GM15510 (cell line): ENCODE measurements around the gene SYNDIG1.

Experiments
- POLR2A ChIP-seq: IDR thresholded peaks from 3 replicates; pipeline ENCODE4 v1.6.1; 2011; ENCODE audit warnings: borderline replicate concordance; ENCODE audit not compliant: insufficient read length; ENCODE audit errors: extremely low read depth

SYNDIG1 gene

DNA sequence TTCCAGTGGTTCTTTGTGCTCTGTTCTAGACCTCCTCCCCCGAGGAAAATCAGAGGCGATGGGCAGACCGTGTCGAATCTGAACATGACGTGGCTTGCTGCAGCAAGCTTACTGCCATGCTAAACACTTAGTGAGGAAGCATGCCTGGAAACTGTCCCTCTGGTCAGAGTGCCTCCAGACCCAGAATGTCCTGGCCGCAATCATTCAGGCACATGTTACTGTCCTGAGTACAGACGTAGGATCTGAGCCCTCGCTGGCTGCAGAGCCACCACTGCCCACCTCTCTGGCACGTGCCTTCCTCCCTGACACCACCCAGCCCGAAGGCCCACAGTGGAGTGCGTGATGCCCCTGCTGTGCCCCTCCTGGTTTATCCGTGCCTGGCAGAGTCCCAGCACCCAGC lies 163.6 kb downstream of the SYNDIG1 start:
- TF ChIP-seq POLR2A: no peak

DNA sequence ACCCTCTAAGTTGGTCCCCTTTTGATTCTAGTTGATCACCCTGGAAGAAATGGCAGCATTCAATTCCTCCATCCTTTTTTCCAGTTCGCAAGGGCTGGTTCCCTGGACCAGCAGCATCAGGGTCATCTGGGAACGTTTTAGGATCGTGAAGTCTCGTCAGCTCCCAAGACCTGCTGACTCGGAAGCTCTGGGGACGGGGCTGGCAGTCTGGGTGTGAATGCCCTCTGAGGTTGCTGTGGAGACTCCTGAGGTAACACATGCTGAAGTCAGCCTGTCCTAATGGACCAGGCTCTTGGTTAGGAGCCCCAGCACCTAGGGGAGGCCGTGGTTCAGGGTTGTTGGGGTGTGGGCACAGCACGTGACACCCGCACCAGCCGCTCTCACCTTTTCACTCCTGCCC lies 164.1 kb downstream of the SYNDIG1 start:
- no peak for TF ChIP-seq POLR2A

DNA sequence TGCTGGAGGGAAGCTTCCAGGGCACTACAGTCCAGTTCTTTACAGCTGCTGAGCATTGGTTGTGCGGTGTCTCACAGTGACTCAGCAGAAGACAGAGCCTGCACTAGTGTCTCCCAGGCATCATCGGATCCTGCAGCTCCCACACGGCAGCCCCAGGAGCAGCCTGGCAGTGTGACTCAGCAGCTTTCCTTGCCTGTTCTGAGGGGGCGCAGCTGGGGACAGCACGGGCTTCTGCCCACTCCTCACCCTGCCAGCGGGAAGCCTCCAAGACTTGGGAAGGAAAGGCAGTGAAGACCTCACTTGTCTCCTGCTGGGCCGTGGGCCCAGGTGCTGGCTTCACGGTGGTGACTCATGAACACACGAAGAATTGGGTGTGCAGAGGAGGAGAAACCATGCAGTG lies 165.4 kb downstream of the SYNDIG1 start:
- no peak for TF ChIP-seq POLR2A

DNA sequence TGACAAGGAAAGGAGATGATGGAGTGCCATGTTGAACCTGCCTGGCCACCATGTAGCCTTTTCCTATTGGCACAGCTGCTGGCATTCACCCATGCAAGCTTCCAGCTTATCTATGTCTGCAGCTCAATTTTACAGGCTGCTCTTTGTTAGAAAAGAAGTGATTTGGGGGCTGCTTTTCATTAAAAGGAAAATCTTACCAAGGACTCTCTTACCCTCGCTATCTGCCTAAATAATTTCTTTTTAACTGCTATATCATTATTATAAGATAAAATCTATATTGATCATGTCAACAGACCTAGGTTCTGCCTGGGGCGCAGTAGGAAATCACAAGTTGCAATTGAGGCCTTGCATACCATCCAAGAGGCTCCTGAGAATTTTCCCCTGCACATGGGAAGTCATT lies 167.2 kb downstream of the SYNDIG1 start:
- no peak for TF ChIP-seq POLR2A

DNA sequence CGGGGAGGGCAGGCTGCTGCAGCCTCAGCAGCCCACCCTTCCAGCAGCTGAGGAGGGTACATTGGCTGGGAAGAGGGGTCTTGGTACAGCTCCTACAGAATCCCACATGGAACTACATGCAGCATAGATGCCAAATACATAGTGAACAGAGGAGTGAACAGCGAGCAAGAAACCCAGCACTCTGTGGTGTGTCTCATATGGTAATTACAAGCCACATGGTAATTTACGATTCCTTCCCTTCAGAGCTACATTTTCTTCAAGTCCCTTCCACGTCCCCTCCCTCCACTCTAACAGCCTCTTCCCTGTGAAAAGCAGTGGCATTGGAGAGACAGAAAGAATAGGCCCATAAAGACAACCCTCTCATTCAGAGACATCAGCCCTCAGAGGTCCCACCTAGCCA lies 167.7 kb downstream of the SYNDIG1 start:
- TF ChIP-seq POLR2A: no peak

DNA sequence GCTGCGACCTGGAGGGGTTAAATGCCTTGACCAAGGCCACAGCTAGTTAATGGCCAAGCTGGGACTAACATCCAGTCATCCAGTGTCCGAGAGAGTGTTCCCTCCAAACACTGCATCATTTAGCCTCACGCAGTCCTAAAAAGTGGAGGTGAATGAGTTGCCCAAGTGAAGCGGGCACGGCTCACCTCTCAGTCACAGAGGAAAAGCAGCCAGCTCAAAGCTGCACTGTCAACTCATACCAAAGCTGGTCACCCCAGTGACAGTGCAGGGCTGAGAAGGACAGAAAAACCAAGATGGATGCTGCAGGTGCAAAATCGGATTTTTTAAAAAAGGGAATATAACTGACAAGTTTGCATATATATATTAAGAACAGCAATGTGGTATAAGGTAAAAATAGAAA lies 168.5 kb downstream of the SYNDIG1 start:
- TF ChIP-seq POLR2A: no peak

DNA sequence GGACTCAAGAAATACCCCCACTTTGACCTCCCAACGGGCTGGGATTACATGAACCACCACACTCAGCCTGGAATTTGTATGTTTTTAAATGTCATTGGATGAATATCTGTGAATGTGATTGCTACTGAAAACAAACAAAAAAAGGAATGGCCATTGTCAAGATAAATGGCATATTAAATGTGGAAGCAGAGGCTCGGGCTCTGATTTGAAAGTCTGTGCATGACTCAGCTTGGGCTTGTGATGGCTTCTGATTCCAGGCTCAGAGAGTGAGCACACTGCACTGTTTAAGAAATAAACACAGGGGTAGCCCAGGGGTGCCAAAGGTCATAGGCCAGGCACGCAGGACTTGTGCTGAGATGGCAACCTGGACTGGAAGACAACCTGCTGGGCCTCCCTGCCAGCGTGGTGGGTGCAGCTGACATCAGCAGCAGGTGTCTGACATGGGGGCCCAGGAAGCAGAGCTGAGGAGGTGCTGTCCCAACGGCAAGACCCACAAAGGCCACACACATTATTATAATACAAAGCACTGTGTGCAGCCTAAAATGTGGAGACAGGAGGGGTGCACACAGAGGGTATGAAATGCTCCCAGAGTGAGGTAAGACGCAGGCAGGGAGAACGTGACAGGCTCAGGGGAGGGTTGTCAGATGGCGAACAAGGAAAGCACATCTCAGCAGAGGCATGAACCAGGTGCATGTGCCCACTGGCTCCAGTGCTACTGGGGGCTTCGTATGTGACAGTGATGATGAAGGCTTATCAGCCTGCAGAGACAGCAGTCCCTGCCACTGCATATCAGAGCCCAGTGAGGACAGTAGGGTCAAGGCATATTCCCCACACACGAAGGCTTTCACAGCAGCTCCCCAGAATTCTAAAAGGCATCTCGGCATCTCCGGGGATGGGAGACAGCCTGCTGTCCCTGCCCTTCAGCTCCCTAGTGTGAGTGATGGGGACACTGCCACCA lies 169.4 kb downstream of the SYNDIG1 start:
- no peak for TF ChIP-seq POLR2A

DNA sequence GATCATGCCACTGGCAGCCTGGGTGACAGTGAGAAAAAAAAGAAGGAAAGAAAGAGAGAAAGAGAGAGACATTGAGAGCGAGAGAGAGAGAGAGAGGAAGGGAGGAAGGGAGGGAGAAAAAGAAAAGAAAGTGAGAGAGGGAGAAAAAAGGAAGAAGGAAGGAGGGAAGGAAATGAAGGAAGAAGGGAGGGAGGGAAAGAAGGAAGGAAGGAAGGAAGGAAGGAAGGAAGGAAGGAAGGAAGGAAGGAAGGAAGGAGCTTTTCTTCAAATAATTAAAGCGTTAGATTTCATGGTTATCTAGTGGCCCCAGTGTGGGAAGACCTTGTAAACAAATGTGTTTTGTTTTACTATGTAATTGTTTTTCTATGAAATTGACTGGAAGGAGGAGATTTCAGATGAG lies 170.8 kb downstream of the SYNDIG1 start:
- TF ChIP-seq POLR2A: no peak

DNA sequence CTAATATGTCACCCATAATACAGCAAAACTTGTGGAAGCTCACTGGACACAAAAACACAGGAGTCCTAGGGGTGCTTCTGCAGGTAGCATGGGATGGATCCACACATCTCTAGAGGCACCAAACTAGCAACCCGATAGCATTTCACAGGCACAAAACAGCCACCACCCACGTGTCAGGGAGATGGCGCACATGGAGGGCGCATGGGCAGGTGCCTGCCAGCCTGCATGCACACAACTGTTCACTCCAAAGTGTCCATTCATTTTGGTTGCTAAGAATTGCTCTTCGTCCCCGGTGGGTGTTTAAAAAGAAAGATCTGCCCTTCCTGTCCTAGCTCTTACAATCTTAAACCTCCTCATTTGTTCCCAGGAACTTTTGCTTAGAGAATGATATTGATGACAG lies 171.3 kb downstream of the SYNDIG1 start:
- TF ChIP-seq POLR2A: no peak

DNA sequence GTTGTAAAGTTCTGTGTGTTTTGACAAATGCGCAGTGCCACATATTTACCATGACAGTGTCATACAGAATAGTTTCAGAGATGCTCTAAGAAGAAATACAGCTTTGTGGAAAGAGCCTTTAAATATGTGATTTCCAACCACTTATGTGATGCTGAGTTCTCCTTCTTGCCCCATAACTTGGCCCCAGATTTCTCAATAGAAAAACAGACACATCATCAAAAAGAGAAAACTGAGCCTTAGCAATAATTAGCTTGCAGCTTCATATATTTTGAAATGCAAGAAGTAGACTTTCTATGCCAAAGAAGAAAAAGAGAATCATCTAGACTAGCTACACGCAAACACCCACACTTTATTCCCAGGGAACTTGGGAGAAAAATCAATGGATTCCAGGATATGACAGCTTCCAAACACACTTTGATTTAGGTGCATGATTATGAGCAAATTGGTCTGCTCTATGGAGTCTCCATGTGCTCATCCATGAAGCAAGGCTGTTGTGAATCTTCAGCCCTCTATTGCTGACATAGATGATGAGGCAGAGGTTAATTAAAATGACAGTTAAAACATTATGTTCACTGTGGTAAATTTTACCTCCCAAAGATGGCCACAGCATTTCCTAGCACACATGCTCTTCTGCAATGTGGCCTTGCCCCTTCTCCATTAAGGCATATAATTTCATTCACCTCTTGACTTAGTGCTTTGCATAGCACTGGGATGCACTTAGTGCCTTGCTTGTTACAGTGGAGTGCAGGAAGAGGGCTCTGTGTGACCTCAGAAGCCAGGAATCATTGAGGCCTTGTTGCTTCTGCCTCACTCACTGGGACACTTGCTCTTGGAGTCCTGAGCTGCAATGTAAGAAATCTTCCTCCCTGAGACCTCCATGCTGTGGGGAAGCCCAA lies 174.6 kb downstream of the SYNDIG1 start:
- TF ChIP-seq POLR2A: no peak

DNA sequence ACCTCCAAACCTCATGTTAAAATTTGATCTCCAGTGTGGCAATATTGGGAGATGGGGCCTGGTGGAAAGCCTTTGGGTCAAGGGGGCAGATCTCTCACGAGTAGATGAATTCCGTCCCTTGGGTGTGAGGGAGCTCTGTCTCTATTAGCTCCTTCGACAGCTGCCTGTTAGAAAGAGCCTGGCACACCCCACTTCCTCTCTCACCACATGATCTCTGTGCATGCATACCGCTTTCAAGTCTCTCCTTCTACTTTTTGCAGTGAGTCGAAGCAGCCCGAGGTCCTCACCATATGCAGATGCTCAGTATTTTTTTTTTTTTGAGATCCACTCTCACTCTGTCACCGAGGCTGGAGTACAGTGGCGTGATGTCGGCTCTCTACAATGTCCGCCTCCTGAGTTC lies 176.9 kb downstream of the SYNDIG1 start:
- no peak for TF ChIP-seq POLR2A

DNA sequence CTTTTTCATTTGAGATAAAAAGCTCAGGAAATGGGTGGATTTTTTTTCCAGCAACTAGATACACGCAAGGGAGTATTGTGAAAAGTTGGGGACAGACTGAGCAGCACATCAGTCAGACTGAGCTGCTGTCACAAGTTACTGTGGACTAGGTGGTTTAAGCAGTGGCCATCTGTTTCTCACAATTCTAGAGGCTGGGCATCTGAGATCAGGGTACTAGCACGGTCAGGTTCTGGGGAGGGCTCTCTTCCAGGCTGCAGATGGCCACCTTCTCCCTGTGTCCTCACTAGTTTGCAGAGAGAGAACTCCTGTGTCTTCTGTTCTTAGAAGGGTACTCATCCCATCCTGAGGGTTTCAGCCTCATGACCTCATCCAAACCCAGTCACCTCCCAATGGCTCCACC lies 178.3 kb downstream of the SYNDIG1 start:
- no peak for TF ChIP-seq POLR2A

DNA sequence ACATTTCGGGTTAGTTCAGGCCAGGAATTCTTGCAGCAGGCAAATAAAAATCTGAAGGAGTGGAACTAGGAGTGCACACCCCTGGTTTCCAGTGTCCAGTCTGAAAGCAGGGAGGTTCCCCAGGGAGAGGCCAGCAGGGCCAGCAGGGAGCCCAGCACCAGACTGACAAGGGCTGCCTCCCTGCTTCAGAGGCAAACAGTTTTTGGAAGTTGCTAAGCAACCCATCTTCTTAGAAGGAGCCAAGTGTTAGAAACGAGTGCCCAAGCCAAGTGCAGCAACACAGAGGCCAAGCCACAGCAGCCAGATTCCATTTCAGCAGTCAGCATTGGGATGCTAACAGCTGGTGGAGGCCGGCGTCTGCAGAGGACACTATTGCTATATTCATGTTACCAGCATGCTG lies 179.1 kb downstream of the SYNDIG1 start:
- no peak for TF ChIP-seq POLR2A

DNA sequence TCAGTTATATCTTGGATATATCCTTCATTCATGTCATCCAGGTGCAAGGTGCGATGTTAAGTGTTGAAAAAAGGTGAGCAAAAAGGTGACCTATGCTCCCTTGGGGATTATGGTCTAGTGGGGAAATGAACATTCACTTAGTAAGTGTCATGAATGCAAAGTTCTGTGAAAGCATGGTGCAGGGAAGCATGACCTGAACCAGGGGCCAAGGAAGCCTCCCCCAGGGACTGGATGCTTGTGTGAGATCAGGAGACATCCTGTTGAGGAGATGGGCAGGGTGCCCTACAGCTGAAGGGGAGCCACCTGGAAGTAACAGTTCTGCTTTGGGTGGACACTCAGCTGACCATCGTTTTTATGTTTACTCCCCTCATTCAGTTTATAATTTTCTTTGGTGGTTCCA lies 179.5 kb downstream of the SYNDIG1 start:
- TF ChIP-seq POLR2A: no peak

DNA sequence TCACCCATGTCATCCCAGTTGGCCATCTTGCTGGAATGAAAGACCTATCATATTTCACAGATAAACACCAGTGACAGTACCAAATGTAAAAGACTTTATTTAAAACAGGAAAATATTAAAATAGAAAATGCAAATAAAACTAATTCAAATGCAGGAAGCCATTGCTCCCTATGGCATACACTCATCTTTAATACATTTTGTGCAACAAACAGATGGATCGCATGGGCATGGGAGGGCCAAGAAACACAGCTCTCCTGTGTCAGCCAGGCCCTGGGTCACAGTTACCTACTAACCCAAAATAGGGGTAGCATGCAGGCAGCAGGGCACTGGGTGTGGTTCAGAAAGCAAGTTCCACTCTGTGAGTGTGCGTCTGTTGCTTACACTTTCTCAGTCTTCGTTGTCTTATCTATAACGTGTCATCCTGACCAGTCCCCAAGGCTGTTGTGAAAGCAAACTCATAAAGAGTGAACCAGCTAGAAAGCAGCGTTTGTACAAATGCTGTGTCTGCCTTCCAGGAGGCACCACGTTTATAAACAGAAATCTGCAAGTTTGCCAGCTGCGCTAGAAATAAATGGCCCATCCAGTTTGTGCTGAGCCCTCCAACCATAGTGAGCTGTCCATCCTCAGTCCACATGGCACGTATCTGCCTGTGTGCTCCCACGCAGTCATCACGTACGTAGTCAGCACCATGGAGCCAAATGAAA lies 180.5 kb downstream of the SYNDIG1 start:
- no peak for TF ChIP-seq POLR2A
